A549 (cell line): ENCODE data around the gene CCR9.

ENCODE experiments used
- CHD2 ChIP-seq: fragments of 150-350 bp; IDR thresholded peaks from 2 replicates; pipeline ENCODE4 v1.6.1; 2014; ENCODE audit warnings: low read length; ENCODE audit not compliant: partially characterized antibody
- HDAC2 ChIP-seq: fragments of 200-600 bp; sonication (generic); IDR thresholded peaks from 2 replicates; pipeline ENCODE4 v1.6.1; 2016
- JUNB ChIP-seq: fragments of >200 bp; sonication (Bioruptor Twin); formaldehyde crosslinking; IDR thresholded peaks from 2 replicates; pipeline ENCODE4 v1.6.1; 2016
- POLR2A ChIP-seq: IDR thresholded peaks from 2 replicates; pipeline ENCODE4 v1.6.1; 2012; ENCODE audit warnings: mild to moderate bottlenecking, low read length
- POLR2AphosphoS2 ChIP-seq: conservative IDR thresholded peaks from 2 replicates; pipeline ENCODE4 v1.6.1; 2012; ENCODE audit warnings: low read length, improper control_type of control experiment, inconsistent platforms
- TF ChIP-seq, protein P1 (sequence below): fragments of >200 bp; sonication (Bioruptor Twin); formaldehyde crosslinking; IDR thresholded peaks from 3 replicates; pipeline ENCODE4 v1.5.1; 2016
- TF ChIP-seq, protein P2 (sequence below): fragments of 200-600 bp; sonication (generic); IDR thresholded peaks from 2 replicates; pipeline ENCODE4 v1.6.1; 2016; ENCODE audit warnings: antibody characterized with exemption, mild to moderate bottlenecking, moderate library complexity

DNA sequence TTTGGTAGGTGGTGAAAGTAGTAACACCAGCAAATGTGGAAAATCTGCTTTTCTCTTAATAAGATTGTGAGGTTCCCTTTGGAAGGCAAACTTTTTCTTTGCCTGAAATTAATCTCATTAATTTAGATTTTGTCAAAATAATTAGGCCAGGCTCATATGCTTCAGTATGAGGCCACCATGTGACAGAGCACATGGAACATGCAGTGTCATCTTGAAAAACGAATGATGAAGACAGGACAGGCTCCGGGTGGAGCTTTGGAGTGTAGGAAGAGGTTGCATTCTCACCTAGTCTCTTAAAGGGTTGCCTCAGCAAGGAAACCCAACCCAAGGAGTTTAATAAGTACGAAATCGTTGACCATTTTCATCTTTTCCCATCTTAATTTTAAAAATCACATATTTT, 25.9 kb upstream of the CCR9 start:
- TF ChIP-seq HDAC2 (no peak), CHD2 (no peak), POLR2AphosphoS2 (no peak), POLR2A (no peak), JUNB (no peak)
- TF ChIP-seq, protein P1, sequence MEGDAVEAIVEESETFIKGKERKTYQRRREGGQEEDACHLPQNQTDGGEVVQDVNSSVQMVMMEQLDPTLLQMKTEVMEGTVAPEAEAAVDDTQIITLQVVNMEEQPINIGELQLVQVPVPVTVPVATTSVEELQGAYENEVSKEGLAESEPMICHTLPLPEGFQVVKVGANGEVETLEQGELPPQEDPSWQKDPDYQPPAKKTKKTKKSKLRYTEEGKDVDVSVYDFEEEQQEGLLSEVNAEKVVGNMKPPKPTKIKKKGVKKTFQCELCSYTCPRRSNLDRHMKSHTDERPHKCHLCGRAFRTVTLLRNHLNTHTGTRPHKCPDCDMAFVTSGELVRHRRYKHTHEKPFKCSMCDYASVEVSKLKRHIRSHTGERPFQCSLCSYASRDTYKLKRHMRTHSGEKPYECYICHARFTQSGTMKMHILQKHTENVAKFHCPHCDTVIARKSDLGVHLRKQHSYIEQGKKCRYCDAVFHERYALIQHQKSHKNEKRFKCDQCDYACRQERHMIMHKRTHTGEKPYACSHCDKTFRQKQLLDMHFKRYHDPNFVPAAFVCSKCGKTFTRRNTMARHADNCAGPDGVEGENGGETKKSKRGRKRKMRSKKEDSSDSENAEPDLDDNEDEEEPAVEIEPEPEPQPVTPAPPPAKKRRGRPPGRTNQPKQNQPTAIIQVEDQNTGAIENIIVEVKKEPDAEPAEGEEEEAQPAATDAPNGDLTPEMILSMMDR, result no peak
- TF ChIP-seq, protein P2, sequence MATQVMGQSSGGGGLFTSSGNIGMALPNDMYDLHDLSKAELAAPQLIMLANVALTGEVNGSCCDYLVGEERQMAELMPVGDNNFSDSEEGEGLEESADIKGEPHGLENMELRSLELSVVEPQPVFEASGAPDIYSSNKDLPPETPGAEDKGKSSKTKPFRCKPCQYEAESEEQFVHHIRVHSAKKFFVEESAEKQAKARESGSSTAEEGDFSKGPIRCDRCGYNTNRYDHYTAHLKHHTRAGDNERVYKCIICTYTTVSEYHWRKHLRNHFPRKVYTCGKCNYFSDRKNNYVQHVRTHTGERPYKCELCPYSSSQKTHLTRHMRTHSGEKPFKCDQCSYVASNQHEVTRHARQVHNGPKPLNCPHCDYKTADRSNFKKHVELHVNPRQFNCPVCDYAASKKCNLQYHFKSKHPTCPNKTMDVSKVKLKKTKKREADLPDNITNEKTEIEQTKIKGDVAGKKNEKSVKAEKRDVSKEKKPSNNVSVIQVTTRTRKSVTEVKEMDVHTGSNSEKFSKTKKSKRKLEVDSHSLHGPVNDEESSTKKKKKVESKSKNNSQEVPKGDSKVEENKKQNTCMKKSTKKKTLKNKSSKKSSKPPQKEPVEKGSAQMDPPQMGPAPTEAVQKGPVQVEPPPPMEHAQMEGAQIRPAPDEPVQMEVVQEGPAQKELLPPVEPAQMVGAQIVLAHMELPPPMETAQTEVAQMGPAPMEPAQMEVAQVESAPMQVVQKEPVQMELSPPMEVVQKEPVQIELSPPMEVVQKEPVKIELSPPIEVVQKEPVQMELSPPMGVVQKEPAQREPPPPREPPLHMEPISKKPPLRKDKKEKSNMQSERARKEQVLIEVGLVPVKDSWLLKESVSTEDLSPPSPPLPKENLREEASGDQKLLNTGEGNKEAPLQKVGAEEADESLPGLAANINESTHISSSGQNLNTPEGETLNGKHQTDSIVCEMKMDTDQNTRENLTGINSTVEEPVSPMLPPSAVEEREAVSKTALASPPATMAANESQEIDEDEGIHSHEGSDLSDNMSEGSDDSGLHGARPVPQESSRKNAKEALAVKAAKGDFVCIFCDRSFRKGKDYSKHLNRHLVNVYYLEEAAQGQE, result no peak
